GM12872 (cell line): Measurements from ENCODE around the gene TKFC.

Experiments used
- CTCF ChIP-seq: IDR thresholded peaks from 3 replicates; pipeline ENCODE4 v1.5.1; 2011; ENCODE audit warnings: low read depth, mild to moderate bottlenecking, low read length, moderate library complexity; ENCODE audit not compliant: insufficient read depth

TKFC gene

DNA sequence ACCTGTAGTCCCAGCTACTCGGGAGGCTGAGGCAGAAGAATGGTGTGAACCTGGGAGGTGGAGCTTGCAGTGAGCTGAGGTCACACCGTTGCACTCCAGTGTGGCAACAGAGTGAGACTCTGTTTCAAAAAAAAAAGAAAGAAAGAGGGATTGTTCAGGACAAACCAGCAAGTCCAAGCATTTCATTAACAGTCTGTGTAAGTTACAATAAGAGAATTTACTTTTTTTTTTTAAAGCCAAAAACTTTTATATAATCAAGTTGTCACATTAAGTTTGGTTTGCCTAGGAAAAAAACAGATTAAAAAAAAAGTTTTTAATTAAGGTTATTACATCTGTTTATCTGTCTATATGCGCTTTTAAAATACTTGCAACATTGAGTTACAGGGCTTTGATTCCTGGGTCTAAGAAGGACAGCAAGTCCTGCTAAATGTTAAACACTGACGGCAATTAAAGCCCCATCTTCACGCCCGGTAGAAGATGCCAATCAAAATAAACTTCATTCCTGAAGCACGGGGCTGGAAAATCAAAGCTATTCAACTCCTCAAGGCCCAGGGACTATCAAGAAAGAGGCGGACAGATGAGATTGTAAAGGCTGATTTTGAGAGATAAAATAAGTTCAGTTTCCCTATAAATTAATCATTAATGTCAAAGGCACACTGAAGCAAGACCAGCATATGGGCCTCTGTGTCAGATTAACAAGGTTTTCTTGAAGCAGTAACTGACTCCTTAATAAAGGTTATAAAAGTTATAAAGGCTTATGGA lies 39.8 kb downstream of the TKFC start:
- no peak for TF ChIP-seq CTCF

DNA sequence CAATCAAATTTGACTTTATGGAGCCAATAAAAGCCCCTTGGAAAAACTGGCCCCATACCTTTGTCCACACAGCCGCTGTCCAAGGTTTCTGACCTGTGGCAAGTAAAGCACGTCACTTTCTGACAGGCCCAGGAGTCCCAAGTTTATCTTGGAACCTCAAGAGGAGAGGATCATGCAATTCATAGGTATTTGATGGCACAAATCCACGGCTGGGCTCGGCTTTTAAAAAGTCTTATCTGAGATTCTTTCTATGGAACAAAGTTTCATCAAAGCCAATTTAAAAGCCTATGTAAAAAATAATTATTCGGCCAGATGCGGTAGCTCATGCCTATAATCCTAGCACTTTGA lies 42.7 kb downstream of the TKFC start:
- TF ChIP-seq CTCF: no peak

DNA sequence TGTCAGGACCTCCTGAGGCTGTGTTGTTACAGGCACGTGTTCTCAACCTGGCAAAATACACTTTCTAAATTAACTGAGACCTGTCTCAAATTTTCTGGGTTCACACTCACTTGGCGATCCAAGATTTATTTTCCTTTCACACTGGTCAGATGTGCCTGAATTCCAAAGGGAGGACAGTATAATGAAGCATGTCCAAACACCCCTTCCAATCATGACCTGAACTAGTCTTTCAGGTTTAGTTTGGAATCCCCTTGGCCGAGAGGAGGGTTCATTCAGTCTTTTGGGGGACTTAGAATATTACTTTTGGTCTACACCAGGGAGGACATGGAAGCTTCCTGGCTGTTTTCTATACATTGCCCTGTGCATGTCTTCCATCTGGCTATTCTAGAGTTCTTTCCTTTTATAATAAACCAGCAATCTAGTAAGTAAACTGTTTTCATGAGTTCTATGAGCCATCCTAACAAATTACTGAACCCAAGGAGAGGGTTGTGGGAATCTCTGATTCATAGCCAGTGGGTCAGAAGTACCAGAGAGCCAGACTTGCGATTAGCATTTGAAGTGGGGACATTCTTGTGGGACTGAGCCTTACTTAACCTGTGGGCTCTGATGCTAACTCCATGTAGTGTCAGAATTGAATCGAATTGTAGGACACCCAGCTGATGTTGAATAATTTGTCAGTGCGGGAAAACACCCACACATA lies 44.6 kb downstream of the TKFC start:
- no peak for TF ChIP-seq CTCF

DNA sequence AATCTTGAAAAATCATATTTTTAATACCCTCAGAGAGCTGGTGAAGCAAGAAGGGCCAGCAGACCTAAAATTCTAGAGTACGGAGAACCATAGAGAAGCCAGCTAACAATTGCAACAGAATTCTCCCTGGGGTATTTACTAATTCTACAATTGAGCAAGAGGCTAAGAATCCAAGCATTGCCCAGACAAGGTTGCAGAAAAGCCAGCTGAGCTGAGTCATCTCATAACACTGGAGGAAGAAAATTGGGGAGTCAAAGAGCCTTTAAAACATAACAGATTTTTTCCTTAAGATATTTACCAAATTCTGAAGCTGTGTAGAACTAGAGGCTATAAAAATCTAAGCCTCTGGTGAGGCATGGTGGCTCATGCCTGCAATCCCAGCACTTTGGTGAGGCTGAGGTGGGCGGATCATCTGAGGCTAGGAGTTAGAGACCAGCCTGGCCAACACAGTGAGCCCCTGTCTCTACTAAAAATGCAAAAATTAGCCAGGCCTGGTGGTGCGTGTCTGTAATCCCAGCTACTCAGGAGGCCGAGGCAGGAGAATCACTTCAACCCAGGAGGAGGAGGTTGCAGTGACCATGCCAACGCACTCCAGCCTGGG lies 45.8 kb downstream of the TKFC start:
- no peak for TF ChIP-seq CTCF

DNA sequence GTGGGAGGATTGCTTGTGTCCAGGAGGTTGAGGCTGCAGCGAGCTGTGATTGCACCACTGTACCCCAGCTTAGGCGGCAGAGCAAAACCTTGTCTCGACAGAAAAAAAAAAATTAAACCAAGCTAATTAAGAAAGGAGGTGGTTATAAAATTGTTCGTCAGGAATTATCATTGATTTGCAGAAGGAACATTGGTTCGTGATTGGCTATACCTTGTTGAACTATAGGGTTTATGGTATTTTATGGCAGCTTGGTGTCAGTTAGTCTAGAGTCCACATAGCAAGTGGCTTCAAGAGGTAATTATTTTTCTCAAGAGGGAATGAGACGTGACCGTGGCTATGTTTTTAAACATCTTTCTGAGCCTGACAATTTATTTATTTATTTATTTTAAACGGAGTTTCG lies 47.9 kb downstream of the TKFC start:
- no peak for TF ChIP-seq CTCF

GRCh38 chr11:61384271-61385242 lies 51.5 kb downstream of the TKFC start:
- peak; percentile 40 for TF ChIP-seq CTCF

- no peak for TF ChIP-seq CTCF
Observed at GRCh38 chr11:61390161-61390560, 57.1 kb downstream of the TKFC start.
